ENCODE data around the gene PAM16.

Gene PAM16

GRCh38 chr16:4298761-4299522 is 52.2 kb downstream of the PAM16 start:
- DNase-seq (ENCODE audit: low spot score): peak; percentile 62

- no peak for DNase-seq (ENCODE audit: low spot score)
Measured at GRCh38 chr16:4297480-4297879, 53.6 kb downstream of the PAM16 start.

- no peak for DNase-seq (ENCODE audit: low spot score)
Measured at GRCh38 chr16:4295581-4295980, 55.5 kb downstream of the PAM16 start.

GRCh38 chr16:4293822-4294457 is 57.2 kb downstream of the PAM16 start:
- peak; percentile 56 for DNase-seq (ENCODE audit: low spot score)

- no peak for DNase-seq (ENCODE audit: low spot score)
Measured at GRCh38 chr16:4293181-4293716, 57.9 kb downstream of the PAM16 start.

- no peak for DNase-seq (ENCODE audit: low spot score)
Measured at GRCh38 chr16:4291699-4292098, 59.4 kb downstream of the PAM16 start.
